K562 (cell line): ENCODE data around the gene HOPX. TPM values are rescaled to one million over a fixed set of nuclear protein-coding genes. Genes with fewer than 3 reads are reported as not detected.

Experiments
- ATAC-seq: fragments of 200-7000 bp; cut with Tn5 transposase; 3 replicates; pipeline ENCODE4 v1.9.1; 2020; ENCODE audit warnings: moderate library complexity
- BruUV-seq: library from RNA; stranded (reverse); fragments of 400-500 nt; replicated peaks from 2 replicates; lab custom pipeline; 2021; lab: Mats Ljungman, UMichigan
- CTCF ChIA-PET: fragments of 300-600 bp; formaldehyde crosslinking; extraction: SDS; loops from one replicate; lab custom pipeline; 2021; ENCODE audit warnings: low intra/inter-chr PET ratio; lab: Yijun Ruan, JAX
- POLR2A ChIA-PET: fragments of 300-600, 350-650 bp; sonication (Branson Sonifier 250); formaldehyde crosslinking; extraction: SDS; loops from one replicate; lab custom pipeline; 2021; ENCODE audit warnings: antibody characterized with exemption, inconsistent platforms; lab: Yijun Ruan, JAX
- DNase-seq, 4 experiments: peaks; one replicate each; pipeline versions ENCODE4 v3.0.0 to v3.0.0-alpha.2; 2011 to 2018; ENCODE audit warnings: low spot score in 3 of 4, mixed read lengths in 3 of 4; ENCODE audit errors: extremely low read depth in 1 of 4
- FAIRE-seq: peaks from 2 replicates; lab custom pipeline; 2011; peaks lifted over from hg19 to GRCh38; lab: Jason Lieb, UNC
- H2AFZ ChIP-seq: 2 replicates; pipeline ENCODE4 v1.6.0; 2011; ENCODE audit warnings: low read depth, low read length, control low read depth, inconsistent platforms
- H3K27ac ChIP-seq: fragments of 200-600 bp; 3 replicates; pipeline ENCODE4 v1.8.0; 2011; ENCODE audit warnings: low read depth, mild to moderate bottlenecking, control low read depth, inconsistent platforms, low read length, moderate library complexity, mixed read lengths; ENCODE audit errors: extremely low read depth
- H3K27me3 ChIP-seq, 2 experiments: fragments of 300-600 bp in 1 of 2; 2 replicates in 1 of 2; 3 replicates in 1 of 2; pipeline versions ENCODE4 v1.6.0 to v1.8.0; 2011; ENCODE audit warnings: inconsistent platforms in 2 of 2, low read length in 2 of 2, mild to moderate bottlenecking in 1 of 2, mixed read lengths in 1 of 2, moderate library complexity in 1 of 2; ENCODE audit not compliant: control insufficient read depth in 2 of 2, insufficient read depth in 2 of 2
- H3K36me3 ChIP-seq: fragments of 300-600 bp; 3 replicates; pipeline ENCODE4 v1.8.0; 2011; ENCODE audit warnings: mild to moderate bottlenecking, low read length, inconsistent platforms; ENCODE audit not compliant: control insufficient read depth, insufficient read depth
- H3K4me1 ChIP-seq, 2 experiments: fragments of 200-600 bp in 1 of 2; replicated peaks in 1 of 2; 2 replicates in 1 of 2; 3 replicates in 1 of 2; pipeline versions ENCODE4 v1.5.1 to v1.8.0; 2011; ENCODE audit warnings: inconsistent platforms in 2 of 2, low read length in 2 of 2, mild to moderate bottlenecking in 1 of 2, mixed read lengths in 1 of 2, moderate library complexity in 1 of 2; ENCODE audit not compliant: control insufficient read depth in 2 of 2, insufficient read depth in 2 of 2
- H3K4me2 ChIP-seq: 2 replicates; pipeline ENCODE4 v1.6.1; 2011; ENCODE audit warnings: low read length, control low read depth, inconsistent platforms, mixed read lengths; ENCODE audit not compliant: insufficient read depth
- H3K4me3 ChIP-seq: fragments of 200-600 bp; sonication (generic), shearing (Covaris generic); 2 replicates; pipeline ENCODE4 v1.5.1; 2016; ENCODE audit warnings: control low read depth, inconsistent platforms
- H3K79me2 ChIP-seq: fragments of 200-600 bp; 3 replicates; pipeline ENCODE4 v1.8.0; 2011; ENCODE audit warnings: low read length, inconsistent platforms; ENCODE audit not compliant: control insufficient read depth, insufficient read depth
- H3K9ac ChIP-seq, 2 experiments: 2 replicates each; pipeline versions ENCODE4 v1.6.0 to v1.6.1; 2011; ENCODE audit warnings: low read depth in 2 of 2, low read length in 2 of 2, control low read depth in 1 of 2, inconsistent platforms in 1 of 2, mild to moderate bottlenecking in 1 of 2, mixed read lengths in 1 of 2; ENCODE audit not compliant: insufficient read depth in 1 of 2
- H3K9me1 ChIP-seq: one replicate; pipeline ENCODE4 v1.6.0; 2011; ENCODE audit warnings: inconsistent platforms, mild to moderate bottlenecking, low read length, moderate library complexity; ENCODE audit not compliant: control insufficient read depth, insufficient read depth
- H3K9me3 ChIP-seq: replicated peaks from 2 replicates; pipeline ENCODE4 v1.5.1; 2011; ENCODE audit warnings: low read depth, low read length, inconsistent platforms; ENCODE audit not compliant: control insufficient read depth, insufficient read depth
- H4K20me1 ChIP-seq: replicated peaks from 2 replicates; pipeline ENCODE4 v1.6.1; 2011; ENCODE audit warnings: low read length, inconsistent platforms, mixed read lengths; ENCODE audit not compliant: control insufficient read depth, insufficient read depth
- ATF2 ChIP-seq: sonication (generic); formaldehyde crosslinking; IDR thresholded peaks from 2 replicates; pipeline ENCODE4 v1.8.1; 2022; ENCODE audit warnings: missing genetic modification reagents
- CXXC5 ChIP-seq: fragments of 250-450 bp; sonication (Bioruptor Pico); IDR thresholded peaks from 2 replicates; pipeline ENCODE4 v1.8.0; 2022; ENCODE audit warnings: inconsistent platforms, mild to moderate bottlenecking, moderate library complexity
- HNRNPUL1 ChIP-seq: fragments of 200-400 bp; formaldehyde crosslinking; IDR thresholded peaks from 2 replicates; pipeline ENCODE4 v1.6.1; 2017; ENCODE audit warnings: low read length
- MYC ChIP-seq, 2 experiments: fragments of 250-450 bp in 1 of 2; sonication (Bioruptor Pico) in 1 of 2; IDR thresholded peaks; 2 replicates each; pipeline versions ENCODE4 v1.5.1 to v1.6.1; 2012 to 2021; ENCODE audit warnings: low read depth in 2 of 2, borderline replicate concordance in 1 of 2, improper control_type of control experiment in 1 of 2, low read length in 1 of 2, mild to moderate bottlenecking in 1 of 2, moderate library complexity in 1 of 2
- NELFE ChIP-seq: IDR thresholded peaks from 2 replicates; pipeline ENCODE4 v1.6.1; 2011; ENCODE audit warnings: mild to moderate bottlenecking; ENCODE audit not compliant: insufficient read depth, insufficient read length
- RBFOX2 ChIP-seq: fragments of 200-400 bp; formaldehyde crosslinking; IDR thresholded peaks from 2 replicates; pipeline ENCODE4 v1.6.1; 2017; ENCODE audit warnings: low read depth, mild to moderate bottlenecking, low read length, moderate library complexity
- RBM25 ChIP-seq: fragments of 200-400 bp; formaldehyde crosslinking; IDR thresholded peaks from 2 replicates; pipeline ENCODE4 v1.6.1; 2018; ENCODE audit warnings: low read length, low read depth, moderate library complexity; ENCODE audit not compliant: severe bottlenecking
- SRSF3 ChIP-seq: fragments of 200-400 bp; formaldehyde crosslinking; IDR thresholded peaks from 2 replicates; pipeline ENCODE4 v1.6.1; 2016; ENCODE audit warnings: mild to moderate bottlenecking, low read length, moderate library complexity; ENCODE audit not compliant: insufficient read depth
- ZFP1 ChIP-seq: fragments of 450-650 bp; formaldehyde crosslinking; IDR thresholded peaks from 2 replicates; pipeline ENCODE4 v1.4.0; 2020; ENCODE audit warnings: mild to moderate bottlenecking, mixed read lengths
- ZNF143 ChIP-seq: sonication (generic); formaldehyde crosslinking; IDR thresholded peaks from 2 replicates; pipeline ENCODE4 v1.9.0; 2022; ENCODE audit warnings: mild to moderate bottlenecking, missing genetic modification reagents
- ZNF318 ChIP-seq, 2 experiments: fragments of 450-650 bp; IDR thresholded peaks; 2 replicates each; pipeline ENCODE4 v1.6.1; 2016; ENCODE audit warnings: mild to moderate bottlenecking in 2 of 2, borderline replicate concordance in 1 of 2, low read depth in 1 of 2, moderate library complexity in 1 of 2
- WGBS: fragments of 100-300 bp; shearing (Covaris generic); methylation state at CpG from one replicate; pipeline ENCODE4 v1.1.6; 2016; ENCODE audit warnings: low coverage, mixed read lengths; ENCODE audit not compliant: insufficient coverage; ENCODE audit errors: missing lambda C conversion rate; 5-methylcytosine and 5-hydroxymethylcytosine counted together
- in situ Hi-C: fragments of 300-500 bp; cut with MboI; formaldehyde crosslinking; loops from 4 replicates; pipeline ENCODE4 v1.15.0; 2018; ENCODE audit warnings: inconsistent platforms, mixed read lengths
- intact Hi-C: fragments of 100-400 bp; cut with micrococcal nuclease; formaldehyde crosslinking; loops from 2 replicates; pipeline ENCODE4 v1.14.2; 2022
- polyA plus RNA-seq, 8 experiments: library from polyadenylated mRNA; depleted of rRNA in 4 of 8; stranded (reverse) in 5 of 8; unstranded in 3 of 8; fragments of >200 nt; fragmentation: Nextera tagmentation in 2 of 8; fragmentation: Illumina TruSeq in 1 of 8; extraction: Ambion mirVana in 2 of 8; extraction: Trizol in 1 of 8; gene quantifications; 2 replicates each; pipeline versions ENCODE4 v1.2.1 to v1.2.3, GENCODE V29; 2011 to 2014; ENCODE audit warnings: inconsistent platforms in 1 of 8, missing spikeins in 1 of 8
- total RNA-seq, 7 experiments: library from RNA; depleted of rRNA in 6 of 7; stranded (reverse); fragments of >200 nt in 6 of 7; fragmentation: Illumina TruSeq in 2 of 7; extraction: Trizol in 2 of 7; gene quantifications; 2 replicates each; pipeline versions ENCODE4 v1.2.1 to v1.2.3, GENCODE V29; 2011 to 2021; ENCODE audit warnings: low replicate concordance in 1 of 7
- TF ChIP-seq, protein P1 (sequence below): fragments of 250-450 bp; sonication (Bioruptor Pico); IDR thresholded peaks from 2 replicates; pipeline ENCODE4 v1.6.1; 2021; ENCODE audit warnings: mild to moderate bottlenecking

The HOPX gene
- total and polyA plus RNA-seq, 9 of the 15 experiments (the other 6 are each of a cell fraction or from before 2014, with no cell fraction given): 0.24 TPM; not detected in 8

- intact Hi-C loops: no loop called here
- H3K4me3 ChIP-seq: no peak overlapping the region
- ATAC-seq (no peak), DNase-seq (no peak), FAIRE-seq (no peak)
- ChIA-PET POLR2A (interaction anchor here (0.6 kb wide), 1 partner anchor 1917 kb away, joined by 3 read pairs; no protein-coding TSS in a partner anchor), CTCF (no interaction called here)
- H3K36me3 ChIP-seq: no peaks in the 10 kb centered on the region
- in situ Hi-C loops: no loop called here
- TF ChIP-seq ATF2 (CRISPR knock-in tag): no peak
- TF ChIP-seq SRSF3: no peak
- no peak for TF ChIP-seq ZNF143
- no peak for TF ChIP-seq NELFE
- no peak for TF ChIP-seq MYC (IDR thresholded peaks at IDR 0.05; ENCODE audit: low read depth, low read length)
- TF ChIP-seq MYC (CRISPR knock-in tag; IDR thresholded peaks at IDR 0.05; ENCODE audit: borderline replicate concordance, low read depth): no peak
- TF ChIP-seq RBFOX2: no peak
- no peak for TF ChIP-seq RBM25
- TF ChIP-seq HNRNPUL1: no peak
- TF ChIP-seq ZFP1: no peak
- no peak for TF ChIP-seq CXXC5 (CRISPR knock-in tag)
- TF ChIP-seq ZNF318 (IDR thresholded peaks at IDR 0.05; ENCODE audit: borderline replicate concordance in 1 of 2, low read depth in 1 of 2): no peak
- TF ChIP-seq, protein P1, sequence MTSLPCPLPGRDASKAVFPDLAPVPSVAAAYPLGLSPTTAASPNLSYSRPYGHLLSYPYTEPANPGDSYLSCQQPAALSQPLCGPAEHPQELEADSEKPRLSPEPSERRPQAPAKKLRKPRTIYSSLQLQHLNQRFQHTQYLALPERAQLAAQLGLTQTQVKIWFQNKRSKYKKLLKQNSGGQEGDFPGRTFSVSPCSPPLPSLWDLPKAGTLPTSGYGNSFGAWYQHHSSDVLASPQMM (CRISPR knock-in tag): no peak
- H3K27ac ChIP-seq: no peak overlapping the region
- 0 out of 5 replicates have a peak, but pooled peaks cover 0 to 2% of the 10 kb centered on the region in 2 experiments for H3K27me3 ChIP-seq
- WGBS: 0% methylated on average over 1 of the region's 1 CpG
- no TSS peak for BruUV-seq
- H3K4me2 ChIP-seq: no peak overlapping the region
- no peaks in the 10 kb centered on the region for H3K9me3 ChIP-seq
- no peaks in the 10 kb centered on the region for H3K79me2 ChIP-seq
- no peak overlapping the region for H2AFZ ChIP-seq
- no peaks in the 10 kb centered on the region for H3K9me1 ChIP-seq
- no peak overlapping the region for H3K9ac ChIP-seq
- no peaks in the 10 kb centered on the region for H3K4me1 ChIP-seq
- H4K20me1 ChIP-seq: no peaks in the 10 kb centered on the region
These were observed 43.9 kb downstream of the HOPX start for GRCh38 chr4:56637154-56637553.
